ENCODE data around the gene RAB11FIP2.

DNA sequence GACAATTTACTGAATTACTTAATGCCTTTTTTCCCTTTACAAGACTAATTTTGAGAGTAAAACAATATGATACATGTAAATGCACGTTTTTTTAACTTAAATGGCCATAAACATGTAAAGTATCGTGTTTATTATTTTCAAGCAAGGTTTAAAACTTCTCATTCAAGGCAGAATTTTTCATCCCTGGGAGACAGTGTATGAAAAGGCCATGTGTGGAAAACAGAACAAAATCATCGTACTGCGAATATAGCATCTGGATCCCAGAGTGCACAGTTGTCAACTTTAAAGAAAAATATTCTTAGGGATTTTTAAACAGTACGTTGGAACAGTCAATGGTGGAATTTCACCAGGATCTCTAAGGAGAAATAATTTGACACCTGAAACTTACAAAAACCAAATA lies 1.1 kb upstream of the RAB11FIP2 start:
- TF ChIP-seq, protein P1, sequence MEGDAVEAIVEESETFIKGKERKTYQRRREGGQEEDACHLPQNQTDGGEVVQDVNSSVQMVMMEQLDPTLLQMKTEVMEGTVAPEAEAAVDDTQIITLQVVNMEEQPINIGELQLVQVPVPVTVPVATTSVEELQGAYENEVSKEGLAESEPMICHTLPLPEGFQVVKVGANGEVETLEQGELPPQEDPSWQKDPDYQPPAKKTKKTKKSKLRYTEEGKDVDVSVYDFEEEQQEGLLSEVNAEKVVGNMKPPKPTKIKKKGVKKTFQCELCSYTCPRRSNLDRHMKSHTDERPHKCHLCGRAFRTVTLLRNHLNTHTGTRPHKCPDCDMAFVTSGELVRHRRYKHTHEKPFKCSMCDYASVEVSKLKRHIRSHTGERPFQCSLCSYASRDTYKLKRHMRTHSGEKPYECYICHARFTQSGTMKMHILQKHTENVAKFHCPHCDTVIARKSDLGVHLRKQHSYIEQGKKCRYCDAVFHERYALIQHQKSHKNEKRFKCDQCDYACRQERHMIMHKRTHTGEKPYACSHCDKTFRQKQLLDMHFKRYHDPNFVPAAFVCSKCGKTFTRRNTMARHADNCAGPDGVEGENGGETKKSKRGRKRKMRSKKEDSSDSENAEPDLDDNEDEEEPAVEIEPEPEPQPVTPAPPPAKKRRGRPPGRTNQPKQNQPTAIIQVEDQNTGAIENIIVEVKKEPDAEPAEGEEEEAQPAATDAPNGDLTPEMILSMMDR (IDR thresholded peaks at IDR 0.05; ENCODE audit: low read depth, low read length, missing input control) = no peak
- TF ChIP-seq JUND (IDR thresholded peaks at IDR 0.05) (no peak), MAX (IDR thresholded peaks at IDR 0.05) (no peak), HNF4G (IDR thresholded peaks at IDR 0.05) (no peak), FOXA1 (IDR thresholded peaks at IDR 0.05) (no peak), TAF1 (conservative IDR thresholded peaks at IDR 0.05) (no peak), YY1 (IDR thresholded peaks at IDR 0.05) (no peak), GABPA (IDR thresholded peaks at IDR 0.05 in 1 of 2, conservative IDR thresholded peaks at IDR 0.05 in 1 of 2) (no peak), RAD21 (IDR thresholded peaks at IDR 0.05) (no peak), SP1 (IDR thresholded peaks at IDR 0.05) (no peak), ZBTB33 (IDR thresholded peaks at IDR 0.05) (no peak)
